GM21737 (cell line): Measurements from ENCODE around the gene ABCG4.

Experiments
- ATAC-seq: cut with Tn5 transposase; IDR thresholded peaks from one replicate; pipeline ENCODE4 v1.9.1; 2021; ENCODE audit warnings: mild to moderate bottlenecking, moderate library complexity; ENCODE audit not compliant: unreplicated experiment

ABCG4 gene

GRCh38 chr11:119205080-119205479 is 56.2 kb downstream of the ABCG4 start:
- ATAC-seq, result no peak

- ATAC-seq, result peak; percentile 77
These were observed 57.0 kb downstream of the ABCG4 start, which contains the start of gene CBL for GRCh38 chr11:119205574-119206510. Gene CBL, plus strand, starts transcription at chr11:119206339. Its CDS starts 79 bp downstream, at chr11:119206418.

- peak; percentile 30 for ATAC-seq
These were observed 57.9 kb downstream of the ABCG4 start for GRCh38 chr11:119206511-119207414.

GRCh38 chr11:119207415-119207960 is 58.6 kb downstream of the ABCG4 start:
- no peak for ATAC-seq

- no peak for ATAC-seq
These were observed 60.3 kb downstream of the ABCG4 start for GRCh38 chr11:119209186-119209585.

GRCh38 chr11:119210050-119210449 is 61.2 kb downstream of the ABCG4 start:
- no peak for ATAC-seq
